Measurements from ENCODE around the gene STK39.

Gene STK39

GRCh38 chr2:168203762-168204693, 43.4 kb downstream of the STK39 start:
- no peak for DNase-seq

GRCh38 chr2:168201584-168202116, 45.7 kb downstream of the STK39 start:
- no peak for DNase-seq

- DNase-seq: no peak
Observed at GRCh38 chr2:168200930-168201583, 46.3 kb downstream of the STK39 start.

- DNase-seq: no peak
Observed at GRCh38 chr2:168198476-168199207, 48.8 kb downstream of the STK39 start.

- no peak for DNase-seq
Observed at GRCh38 chr2:168196764-168197180, 50.6 kb downstream of the STK39 start.

- DNase-seq: no peak
Observed at GRCh38 chr2:168194784-168195522, 52.4 kb downstream of the STK39 start.

GRCh38 chr2:168192839-168193616, 54.4 kb downstream of the STK39 start:
- no peak for DNase-seq

GRCh38 chr2:168191955-168192785, 55.2 kb downstream of the STK39 start:
- DNase-seq: no peak

GRCh38 chr2:168190590-168191336, 56.6 kb downstream of the STK39 start:
- no peak for DNase-seq

- DNase-seq: no peak
Observed at GRCh38 chr2:168189835-168190569, 57.4 kb downstream of the STK39 start.

- DNase-seq: no peak
Observed at GRCh38 chr2:168188002-168188401, 59.4 kb downstream of the STK39 start.

- DNase-seq: no peak
Observed at GRCh38 chr2:168186452-168186851, 60.9 kb downstream of the STK39 start.

GRCh38 chr2:168185583-168186274, 61.7 kb downstream of the STK39 start:
- DNase-seq: no peak

- DNase-seq: no peak
Observed at GRCh38 chr2:168184681-168185513, 62.5 kb downstream of the STK39 start.

- no peak for DNase-seq
Observed at GRCh38 chr2:168183308-168183997, 63.9 kb downstream of the STK39 start.

- no peak for DNase-seq
Observed at GRCh38 chr2:168182550-168183249, 64.7 kb downstream of the STK39 start.
